AG09319 (cell line): Measurements from ENCODE around the gene TSPAN18.

Source experiments
- DNase-seq: peaks from one replicate; pipeline ENCODE4 v3.0.0-alpha.2; 2010; ENCODE audit warnings: low read depth; ENCODE audit errors: extremely low read depth
- TF ChIP-seq, protein P1 (sequence below): IDR thresholded peaks from 2 replicates; pipeline ENCODE4 v1.5.1; 2011; ENCODE audit warnings: low read depth, mild to moderate bottlenecking, inconsistent platforms, low read length, moderate library complexity

The TSPAN18 gene

GRCh38 chr11:44760917-44761550 lies 34.3 kb downstream of the TSPAN18 start:
- peak; percentile 29 for DNase-seq
- TF ChIP-seq, protein P1, sequence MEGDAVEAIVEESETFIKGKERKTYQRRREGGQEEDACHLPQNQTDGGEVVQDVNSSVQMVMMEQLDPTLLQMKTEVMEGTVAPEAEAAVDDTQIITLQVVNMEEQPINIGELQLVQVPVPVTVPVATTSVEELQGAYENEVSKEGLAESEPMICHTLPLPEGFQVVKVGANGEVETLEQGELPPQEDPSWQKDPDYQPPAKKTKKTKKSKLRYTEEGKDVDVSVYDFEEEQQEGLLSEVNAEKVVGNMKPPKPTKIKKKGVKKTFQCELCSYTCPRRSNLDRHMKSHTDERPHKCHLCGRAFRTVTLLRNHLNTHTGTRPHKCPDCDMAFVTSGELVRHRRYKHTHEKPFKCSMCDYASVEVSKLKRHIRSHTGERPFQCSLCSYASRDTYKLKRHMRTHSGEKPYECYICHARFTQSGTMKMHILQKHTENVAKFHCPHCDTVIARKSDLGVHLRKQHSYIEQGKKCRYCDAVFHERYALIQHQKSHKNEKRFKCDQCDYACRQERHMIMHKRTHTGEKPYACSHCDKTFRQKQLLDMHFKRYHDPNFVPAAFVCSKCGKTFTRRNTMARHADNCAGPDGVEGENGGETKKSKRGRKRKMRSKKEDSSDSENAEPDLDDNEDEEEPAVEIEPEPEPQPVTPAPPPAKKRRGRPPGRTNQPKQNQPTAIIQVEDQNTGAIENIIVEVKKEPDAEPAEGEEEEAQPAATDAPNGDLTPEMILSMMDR: no peak; the same call in 1 of the 2 replicates

- TF ChIP-seq, protein P1: no peak
- DNase-seq: no peak
These were observed 34.8 kb downstream of the TSPAN18 start for GRCh38 chr11:44761551-44761961.

DNA sequence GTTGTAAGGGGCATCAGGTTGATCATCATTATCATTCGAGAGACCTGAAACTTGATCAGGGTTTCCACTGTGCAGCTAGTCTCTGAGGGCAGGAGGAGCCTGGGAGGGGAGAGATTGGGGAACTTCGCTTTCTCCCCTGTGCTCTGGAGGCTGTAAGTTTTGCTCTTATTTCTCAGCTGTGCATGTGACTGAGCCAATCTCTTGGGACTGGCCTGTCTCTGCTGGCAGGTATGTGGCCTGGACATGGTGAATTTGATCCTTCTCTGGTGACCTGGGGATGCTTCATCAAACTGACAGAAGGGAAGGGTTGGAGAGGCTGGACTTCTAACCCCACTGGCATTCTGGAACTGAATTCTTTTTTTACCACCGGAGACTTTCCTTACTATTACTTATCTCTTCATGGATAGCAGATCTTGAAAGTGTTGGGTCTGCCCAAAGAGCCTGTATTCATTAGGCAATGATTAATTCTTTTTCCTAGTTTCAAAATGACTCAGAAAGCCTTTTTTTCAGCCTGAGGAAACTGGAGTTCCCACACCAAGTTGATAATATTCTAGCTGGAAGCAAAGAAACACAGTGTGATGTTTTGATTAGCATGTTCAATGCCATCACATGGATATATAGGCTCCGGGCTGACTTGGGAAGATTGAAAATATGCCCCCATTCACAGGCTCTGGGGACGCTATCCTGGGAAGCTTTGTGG lies 36.5 kb downstream of the TSPAN18 start:
- TF ChIP-seq, protein P1: no peak
- DNase-seq: no peak

DNA sequence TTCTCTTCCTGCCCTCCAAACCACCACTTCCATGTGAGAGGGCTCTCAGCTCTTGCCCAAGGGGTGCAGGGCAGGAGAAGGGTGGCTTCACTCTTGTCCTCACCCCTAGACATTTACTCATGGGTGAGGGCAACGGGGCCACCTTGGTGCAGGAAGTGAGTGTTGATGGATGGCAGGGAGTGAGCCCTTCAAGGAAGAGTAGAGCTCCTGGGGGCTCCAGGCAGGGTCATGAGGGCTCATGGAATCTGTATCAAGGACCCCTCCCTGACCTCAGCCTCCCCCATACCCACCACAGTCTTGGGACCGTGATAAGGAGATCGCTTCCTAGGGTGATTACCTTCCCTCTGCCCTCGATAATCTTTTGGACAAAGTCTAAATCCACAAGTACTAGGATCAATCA lies 37.8 kb downstream of the TSPAN18 start:
- no peak for DNase-seq
- TF ChIP-seq, protein P1: no peak

DNA sequence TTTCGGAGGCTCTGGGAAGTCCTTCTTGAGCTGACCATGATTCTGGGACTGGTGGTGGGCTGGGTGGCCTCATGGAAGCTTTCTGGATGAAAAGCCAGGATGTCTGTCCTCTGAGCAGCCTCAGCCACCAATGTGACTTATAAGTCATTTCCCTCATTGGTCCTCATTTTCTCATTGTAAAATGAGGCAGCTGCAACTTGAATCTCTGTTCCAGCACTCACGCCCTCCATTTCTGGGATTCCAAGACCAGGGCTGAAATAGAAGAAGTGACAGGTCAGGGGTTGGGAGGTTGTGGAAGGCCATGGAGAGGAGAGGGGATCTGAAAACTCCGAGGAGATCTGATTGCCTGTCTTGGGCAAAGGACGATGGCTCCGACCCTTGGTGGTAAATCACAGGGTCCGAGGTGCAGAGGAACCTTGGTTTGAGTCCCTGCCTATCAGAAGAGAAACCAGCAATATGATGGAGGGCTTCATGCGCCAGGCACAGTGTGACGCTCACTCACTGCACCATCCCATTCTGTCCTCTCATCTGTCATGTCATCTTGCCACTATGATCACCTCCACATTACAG lies 38.3 kb downstream of the TSPAN18 start:
- no peak for DNase-seq
- TF ChIP-seq, protein P1: no peak

- DNase-seq: no peak
- TF ChIP-seq, protein P1: no peak
These were observed 38.9 kb downstream of the TSPAN18 start for GRCh38 chr11:44765676-44766075.
